ENCODE results near the gene PHKB.

- TF ChIP-seq, protein P1, sequence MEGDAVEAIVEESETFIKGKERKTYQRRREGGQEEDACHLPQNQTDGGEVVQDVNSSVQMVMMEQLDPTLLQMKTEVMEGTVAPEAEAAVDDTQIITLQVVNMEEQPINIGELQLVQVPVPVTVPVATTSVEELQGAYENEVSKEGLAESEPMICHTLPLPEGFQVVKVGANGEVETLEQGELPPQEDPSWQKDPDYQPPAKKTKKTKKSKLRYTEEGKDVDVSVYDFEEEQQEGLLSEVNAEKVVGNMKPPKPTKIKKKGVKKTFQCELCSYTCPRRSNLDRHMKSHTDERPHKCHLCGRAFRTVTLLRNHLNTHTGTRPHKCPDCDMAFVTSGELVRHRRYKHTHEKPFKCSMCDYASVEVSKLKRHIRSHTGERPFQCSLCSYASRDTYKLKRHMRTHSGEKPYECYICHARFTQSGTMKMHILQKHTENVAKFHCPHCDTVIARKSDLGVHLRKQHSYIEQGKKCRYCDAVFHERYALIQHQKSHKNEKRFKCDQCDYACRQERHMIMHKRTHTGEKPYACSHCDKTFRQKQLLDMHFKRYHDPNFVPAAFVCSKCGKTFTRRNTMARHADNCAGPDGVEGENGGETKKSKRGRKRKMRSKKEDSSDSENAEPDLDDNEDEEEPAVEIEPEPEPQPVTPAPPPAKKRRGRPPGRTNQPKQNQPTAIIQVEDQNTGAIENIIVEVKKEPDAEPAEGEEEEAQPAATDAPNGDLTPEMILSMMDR (IDR thresholded peaks at IDR 0.05; ENCODE audit: low read length): no peak
- TF ChIP-seq EZH2phosphoT487 (IDR thresholded peaks at IDR 0.05; ENCODE audit: low read length): no peak
Measured at GRCh38 chr16:47600376-47600775, 139.2 kb downstream of the PHKB start.

Data from MM.1S (cell line).